Measurements from ENCODE around the gene ZNF358. TPM values are rescaled to one million over a fixed set of nuclear protein-coding genes. Genes with fewer than 3 reads are reported as not detected.

ZNF358 gene
- total and polyA plus RNA-seq, 2 of the 13 experiments (the other 11 are each of a cell fraction or from before 2014, with no cell fraction given): 9.1 to 37.0 TPM

DNA sequence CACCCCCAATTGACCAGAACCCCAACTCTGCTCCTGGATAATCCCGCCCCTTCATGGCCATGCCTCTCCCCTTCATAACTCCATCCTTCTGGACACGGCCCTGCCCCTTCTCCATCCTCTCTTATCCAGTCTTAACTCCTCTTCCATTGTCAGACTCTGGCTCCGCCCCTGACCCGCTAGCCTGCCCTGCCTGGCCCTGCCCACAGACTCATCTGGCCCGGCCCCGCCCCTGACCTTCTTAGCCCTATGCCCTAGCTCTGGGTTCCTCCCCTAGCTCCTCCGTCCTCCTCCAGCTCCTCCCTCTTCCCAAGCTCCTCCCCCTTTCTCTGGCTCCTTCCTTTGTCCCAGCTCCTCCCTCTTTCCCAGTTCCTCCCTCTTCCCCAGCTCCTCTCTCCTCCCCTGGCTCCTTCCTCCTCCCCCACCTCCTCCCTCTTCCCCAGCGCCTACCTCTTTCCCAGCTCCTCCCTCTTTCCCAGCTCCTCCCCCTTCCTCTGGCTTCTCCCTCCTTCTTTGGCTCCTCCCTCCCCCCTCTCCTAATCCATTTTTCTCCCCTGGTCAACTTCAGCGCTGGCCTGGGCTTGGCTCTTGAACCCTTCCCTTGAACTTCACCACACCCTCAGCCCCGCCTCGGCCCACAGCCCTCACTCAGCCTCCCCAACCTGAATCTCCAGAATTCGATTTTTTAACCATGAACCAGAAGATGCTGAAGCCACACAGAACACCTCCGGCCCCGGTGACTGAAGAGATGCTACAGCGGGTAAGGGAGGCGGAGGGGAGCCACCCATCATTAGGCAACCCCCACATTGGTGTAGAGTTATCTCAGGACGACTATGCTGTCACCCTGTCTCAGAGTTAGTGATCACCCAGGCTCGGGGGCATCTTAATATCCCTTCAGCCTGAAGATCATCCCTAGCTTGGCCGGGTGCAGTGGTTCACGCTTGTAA is 9.2 kb upstream of the ZNF358 start:
- TF ChIP-seq ZNF263 (CRISPR knock-in tag; IDR thresholded peaks at IDR 0.05) (peak; percentile 96), SP1 (IDR thresholded peaks at IDR 0.05) (no peak), SP1 (CRISPR knock-in tag; IDR thresholded peaks at IDR 0.05) (peak; percentile 28; the same call in 1 of the 2 replicates), XRCC5 (optimal IDR thresholded peaks at IDR 0.05; ENCODE audit: low read length) (peak; percentile 18), PCBP2 (optimal IDR thresholded peaks at IDR 0.05; ENCODE audit: low read depth, low read length, poor library complexity, severe bottlenecking) (peak; percentile 84), ZNF296 (CRISPR knock-in tag; conservative IDR thresholded peaks at IDR 0.05) (no peak)
- TF ChIP-seq, protein P1, sequence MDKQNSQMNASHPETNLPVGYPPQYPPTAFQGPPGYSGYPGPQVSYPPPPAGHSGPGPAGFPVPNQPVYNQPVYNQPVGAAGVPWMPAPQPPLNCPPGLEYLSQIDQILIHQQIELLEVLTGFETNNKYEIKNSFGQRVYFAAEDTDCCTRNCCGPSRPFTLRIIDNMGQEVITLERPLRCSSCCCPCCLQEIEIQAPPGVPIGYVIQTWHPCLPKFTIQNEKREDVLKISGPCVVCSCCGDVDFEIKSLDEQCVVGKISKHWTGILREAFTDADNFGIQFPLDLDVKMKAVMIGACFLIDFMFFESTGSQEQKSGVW (CRISPR knock-in tag; IDR thresholded peaks at IDR 0.05; ENCODE audit: borderline replicate concordance): no peak
- TF ChIP-seq, protein P2, sequence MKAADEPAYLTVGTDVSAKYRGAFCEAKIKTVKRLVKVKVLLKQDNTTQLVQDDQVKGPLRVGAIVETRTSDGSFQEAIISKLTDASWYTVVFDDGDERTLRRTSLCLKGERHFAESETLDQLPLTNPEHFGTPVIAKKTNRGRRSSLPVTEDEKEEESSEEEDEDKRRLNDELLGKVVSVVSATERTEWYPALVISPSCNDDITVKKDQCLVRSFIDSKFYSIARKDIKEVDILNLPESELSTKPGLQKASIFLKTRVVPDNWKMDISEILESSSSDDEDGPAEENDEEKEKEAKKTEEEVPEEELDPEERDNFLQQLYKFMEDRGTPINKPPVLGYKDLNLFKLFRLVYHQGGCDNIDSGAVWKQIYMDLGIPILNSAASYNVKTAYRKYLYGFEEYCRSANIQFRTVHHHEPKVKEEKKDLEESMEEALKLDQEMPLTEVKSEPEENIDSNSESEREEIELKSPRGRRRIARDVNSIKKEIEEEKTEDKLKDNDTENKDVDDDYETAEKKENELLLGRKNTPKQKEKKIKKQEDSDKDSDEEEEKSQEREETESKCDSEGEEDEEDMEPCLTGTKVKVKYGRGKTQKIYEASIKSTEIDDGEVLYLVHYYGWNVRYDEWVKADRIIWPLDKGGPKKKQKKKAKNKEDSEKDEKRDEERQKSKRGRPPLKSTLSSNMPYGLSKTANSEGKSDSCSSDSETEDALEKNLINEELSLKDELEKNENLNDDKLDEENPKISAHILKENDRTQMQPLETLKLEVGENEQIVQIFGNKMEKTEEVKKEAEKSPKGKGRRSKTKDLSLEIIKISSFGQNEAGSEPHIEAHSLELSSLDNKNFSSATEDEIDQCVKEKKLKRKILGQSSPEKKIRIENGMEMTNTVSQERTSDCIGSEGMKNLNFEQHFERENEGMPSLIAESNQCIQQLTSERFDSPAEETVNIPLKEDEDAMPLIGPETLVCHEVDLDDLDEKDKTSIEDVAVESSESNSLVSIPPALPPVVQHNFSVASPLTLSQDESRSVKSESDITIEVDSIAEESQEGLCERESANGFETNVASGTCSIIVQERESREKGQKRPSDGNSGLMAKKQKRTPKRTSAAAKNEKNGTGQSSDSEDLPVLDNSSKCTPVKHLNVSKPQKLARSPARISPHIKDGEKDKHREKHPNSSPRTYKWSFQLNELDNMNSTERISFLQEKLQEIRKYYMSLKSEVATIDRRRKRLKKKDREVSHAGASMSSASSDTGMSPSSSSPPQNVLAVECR (CRISPR knock-in tag; IDR thresholded peaks at IDR 0.05; ENCODE audit: borderline replicate concordance): peak; percentile 7; the same call in 1 of the 2 replicates
- FAIRE-seq: no peak
- H3K9ac ChIP-seq (ENCODE audit: insufficient read depth, low read depth, low read length): no peak overlapping the region
- peak; percentile 52 for DNase-seq (ENCODE audit: low spot score)
- H3K27me3 ChIP-seq (ENCODE audit: control insufficient read depth in 1 of 2, insufficient read depth in 2 of 2, low read length in 2 of 2): no peaks in the 10 kb centered on the region; a peak in 1 of 5 replicates
- no peaks in the 10 kb centered on the region for H4K20me1 ChIP-seq (ENCODE audit: insufficient read depth, low read length)
- intact Hi-C loops (cut with micrococcal nuclease; ENCODE audit: unreplicated experiment): no loop called here
- in situ Hi-C loops (cut with HindIII; ENCODE audit: extremely low pct_ligation_motif_present, low pct_unique_long_range_greater_than_20kb): no loop called here
- ChIA-PET CTCF (ENCODE audit: low intra/inter-chr PET ratio, low total read pairs) (no interaction called here), POLR2A (interaction anchor here (0.8 to 1.7 kb wide), 6 partner anchors 9 to 111 kb away, joined by 3 to 14 read pairs (median 4); partner anchors contain the start of genes MCOLN1 and ZNF358)
- H3K36me3 ChIP-seq (replicated peaks in 1 of 2; ENCODE audit: control insufficient read depth in 1 of 2, insufficient read depth in 2 of 2, low read length in 2 of 2): no peaks in the 10 kb centered on the region
- H3K4me1 ChIP-seq (ENCODE audit: insufficient read depth, low read length): peaks cover 8% of the 10 kb centered on the region
- no peak overlapping the region; a peak in 1 of 6 replicates for H3K4me3 ChIP-seq (replicated peaks in 1 of 3; ENCODE audit: insufficient read depth in 1 of 3, low read depth in 2 of 3, low read length in 3 of 3)
- H3K79me2 ChIP-seq (ENCODE audit: insufficient read depth, low read length): no peaks in the 10 kb centered on the region
- H3K9me3 ChIP-seq (ENCODE audit: low read length): no peaks in the 10 kb centered on the region
- peak; percentile 83 for ATAC-seq
- H3K4me2 ChIP-seq (ENCODE audit: low read depth, low read length): peak overlapping the region; percentile 42; the same call in 1 of the 2 replicates
- no peak overlapping the region for H2AFZ ChIP-seq (ENCODE audit: low read length)
- BruUV-seq (replicated peaks): no TSS peak
- no peak overlapping the region for H3K27ac ChIP-seq (ENCODE audit: extremely low read length, insufficient read depth, low read length)
- WGBS (ENCODE audit: low lambda C conversion rate): 43% methylated on average over 20 of the region's 20 CpGs

Data from HepG2 (cell line).